ENCODE measurements around the gene HSD3B1. TPM values are rescaled to one million over a fixed set of nuclear protein-coding genes. Genes with fewer than 3 reads are reported as not detected.

The HSD3B1 gene
- polyA plus RNA-seq, 2 of the 4 experiments (the other 2 are of a cell fraction), result not detected

GRCh38 chr1:119467219-119467618, 39.8 kb upstream of the HSD3B1 start:
- H3K4me2 ChIP-seq, result no peak overlapping the region
- no peak overlapping the region for H3K4me3 ChIP-seq
- ChIA-PET CTCF (interaction anchor here (1.2 to 1.6 kb wide), 2 partner anchors 9 to 15 kb away, joined by 5 read pairs; no protein-coding TSS in a partner anchor), POLR2A (no interaction called here)
- no peak overlapping the region for H3K27ac ChIP-seq
- 87% methylated on average over 1 of the region's 1 CpG for WGBS (ENCODE audit: missing lambda C conversion rate)
- FAIRE-seq, result no peak
- no peaks in the 10 kb centered on the region for H3K9me3 ChIP-seq
- no peak for ATAC-seq
- TF ChIP-seq POLR2AphosphoS2 (conservative IDR thresholded peaks at IDR 0.05; ENCODE audit: low read length), result no peak
- TF ChIP-seq HEYL (CRISPR knock-in tag; IDR thresholded peaks at IDR 0.05), result no peak
- TF ChIP-seq ZNF302 (CRISPR knock-in tag; IDR thresholded peaks at IDR 0.05), result no peak
- no peak for TF ChIP-seq SMC3 (IDR thresholded peaks at IDR 0.05)
- no peak for TF ChIP-seq CBX8 (IDR thresholded peaks at IDR 0.05)
- no peak for TF ChIP-seq REST (IDR thresholded peaks at IDR 0.05)
- no peak for TF ChIP-seq MAX (IDR thresholded peaks at IDR 0.05)
- no peak for TF ChIP-seq CBX2 (IDR thresholded peaks at IDR 0.05; ENCODE audit: borderline replicate concordance, low read depth)
- TF ChIP-seq EP300 (IDR thresholded peaks at IDR 0.05), result no peak
- TF ChIP-seq KDM1A (IDR thresholded peaks at IDR 0.05; ENCODE audit: low read depth), result no peak
- DNase-seq (ENCODE audit: low read depth in 1 of 2, low spot score in 1 of 2), result no peak
- no peaks in the 10 kb centered on the region for H3K4me1 ChIP-seq

GRCh38 chr1:119467857-119468668, 38.9 kb upstream of the HSD3B1 start:
- POLR2A ChIA-PET, result no interaction called here
- no peak for FAIRE-seq
- CTCF ChIA-PET, result interaction anchor here (1.2 kb wide), 1 partner anchor 16 kb away, joined by 5 read pairs; no protein-coding TSS in a partner anchor

More at GRCh38 chr1:119467857-119468668, 38.9 kb upstream of the HSD3B1 start:
- DNase-seq (ENCODE audit: low read depth in 1 of 2, low spot score in 1 of 2), result no peak
- no peak for ATAC-seq
- Histone ChIP-seq H3K4me3 (no peak overlapping the region), H3K4me1 (no peaks in the 10 kb centered on the region), H3K27ac (no peak overlapping the region), H3K9me3 (no peaks in the 10 kb centered on the region), H3K4me2 (no peak overlapping the region)
- WGBS (ENCODE audit: missing lambda C conversion rate), result 21% methylated on average over 4 of the region's 4 CpGs
- TF ChIP-seq E2F6 (IDR thresholded peaks at IDR 0.05; ENCODE audit: borderline replicate concordance, low read depth) (no peak), HDAC2 (IDR thresholded peaks at IDR 0.05) (no peak), FOSB (CRISPR knock-in tag; IDR thresholded peaks at IDR 0.05) (no peak), BCL3 (IDR thresholded peaks at IDR 0.05) (no peak), ZSCAN20 (CRISPR knock-in tag; IDR thresholded peaks at IDR 0.05) (no peak), POLR2AphosphoS2 (conservative IDR thresholded peaks at IDR 0.05; ENCODE audit: low read length) (no peak), HEYL (CRISPR knock-in tag; IDR thresholded peaks at IDR 0.05) (no peak), TP53 (CRISPR knock-in tag; IDR thresholded peaks at IDR 0.05) (no peak), HES2 (IDR thresholded peaks at IDR 0.05) (no peak), EHMT2 (IDR thresholded peaks at IDR 0.05; ENCODE audit: low read depth) (no peak), CBX8 (IDR thresholded peaks at IDR 0.05) (no peak), HOXB13 (CRISPR knock-in tag; IDR thresholded peaks at IDR 0.05; ENCODE audit: low read depth) (no peak), SMC3 (IDR thresholded peaks at IDR 0.05) (no peak), NPAS2 (CRISPR knock-in tag; IDR thresholded peaks at IDR 0.05; ENCODE audit: borderline replicate concordance) (no peak), HOXA7 (CRISPR knock-in tag; IDR thresholded peaks at IDR 0.05) (no peak), RARB (CRISPR knock-in tag; IDR thresholded peaks at IDR 0.05) (no peak), MAFK (IDR thresholded peaks at IDR 0.05; ENCODE audit: partially characterized antibody) (no peak), NR3C1 (IDR thresholded peaks at IDR 0.05) (no peak), EP300 (IDR thresholded peaks at IDR 0.05) (no peak), ATOH8 (CRISPR knock-in tag; IDR thresholded peaks at IDR 0.05; ENCODE audit: low read depth) (no peak)

All from A549 (cell line).